Astrocyte of the hippocampus (primary cell): ENCODE results near the gene GCSAML.
"Not testable (repeated sequence)": the region's sequence is repeated elsewhere in the genome, so short reads cannot be mapped to it uniquely, and the experiment has no call there.

Source experiments
- DNase-seq: peaks from one replicate; pipeline ENCODE4 v3.0.0; 2011; ENCODE audit warnings: low read depth, low spot score

The GCSAML gene

GRCh38 chr1:247548769-247549182, at the start of gene GCSAML:
TSS of gene GCSAML (plus strand) at chr1:247549134. CDS start at chr1:247549192, 58 bp downstream.
- DNase-seq: no peak

GRCh38 chr1:247500865-247501264, 48.1 kb upstream of the GCSAML start:
- no peak for DNase-seq

- DNase-seq: no peak
Observed at GRCh38 chr1:247506831-247507230, 42.1 kb upstream of the GCSAML start.

GRCh38 chr1:247517795-247518612, 30.9 kb upstream of the GCSAML start:
- DNase-seq: no peak

GRCh38 chr1:247518613-247518891, 30.4 kb upstream of the GCSAML start:
- DNase-seq: no peak

- DNase-seq: not testable (repeated sequence)
Observed at GRCh38 chr1:247521886-247522285, 27.0 kb upstream of the GCSAML start.

GRCh38 chr1:247528812-247529474, 20.0 kb upstream of the GCSAML start:
- no peak for DNase-seq

- no peak for DNase-seq
Observed at GRCh38 chr1:247529771-247530355, 19.1 kb upstream of the GCSAML start.

GRCh38 chr1:247530785-247531184, 18.1 kb upstream of the GCSAML start:
- no peak for DNase-seq

- DNase-seq: no peak
Observed at GRCh38 chr1:247531937-247532336, 17.0 kb upstream of the GCSAML start.

- DNase-seq: no peak
Observed at GRCh38 chr1:247535402-247535801, 13.5 kb upstream of the GCSAML start.

- DNase-seq: no peak
Observed at GRCh38 chr1:247536340-247536739, 12.6 kb upstream of the GCSAML start, which contains the start of gene OR2C3. TSS of gene OR2C3 (minus strand) at chr1:247536440. CDS start at chr1:247532511, 3,929 bp downstream.

- DNase-seq: no peak
Observed at GRCh38 chr1:247538561-247538960, 10.4 kb upstream of the GCSAML start.

- no peak for DNase-seq
Observed at GRCh38 chr1:247539215-247539614, 9.7 kb upstream of the GCSAML start.

- no peak for DNase-seq
Observed at GRCh38 chr1:247540581-247540980, 8.4 kb upstream of the GCSAML start.

GRCh38 chr1:247542811-247543210, 6.1 kb upstream of the GCSAML start:
- no peak for DNase-seq

GRCh38 chr1:247548092-247548491, 842 bp upstream of the GCSAML start:
- no peak for DNase-seq

- peak; percentile 38 for DNase-seq
Observed at GRCh38 chr1:247551721-247552120, 2.8 kb downstream of the GCSAML start.

- no peak for DNase-seq
Observed at GRCh38 chr1:247552231-247552630, 3.3 kb downstream of the GCSAML start.

GRCh38 chr1:247557926-247558674, 9.2 kb downstream of the GCSAML start:
- peak; percentile 4 for DNase-seq

- DNase-seq: no peak
Observed at GRCh38 chr1:247561711-247562110, 12.8 kb downstream of the GCSAML start.

GRCh38 chr1:247562198-247562597, 13.3 kb downstream of the GCSAML start:
- DNase-seq: peak; percentile 7
